Vagina (tissue), 2 donors: ENCODE results near the gene TSHZ3.

ENCODE experiments used
- POLR2AphosphoS5 ChIP-seq, 2 donors: sonication (generic); formaldehyde crosslinking; IDR thresholded peaks; one replicate each; pipeline ENCODE4 v1.9.0; 2017; ENCODE audit warnings: antibody characterized with exemption in 2 of 2, mild to moderate bottlenecking in 2 of 2, low read depth in 1 of 2; ENCODE audit not compliant: insufficient read depth in 1 of 2
- TF ChIP-seq, protein P1 (sequence below), 3 experiments: fragments of 450-650 bp in 2 of 3; fragments of 200-600 bp in 1 of 3; sonication (generic) in 1 of 3; IDR thresholded peaks; one replicate each; pipeline ENCODE4 v1.5.1; 2017 to 2019; ENCODE audit warnings: antibody characterized with exemption in 3 of 3, mild to moderate bottlenecking in 2 of 3, moderate library complexity in 2 of 3

GRCh38 chr19:31272583-31273106 lies 76.6 kb downstream of the TSHZ3 start:
- TF ChIP-seq, protein P1, sequence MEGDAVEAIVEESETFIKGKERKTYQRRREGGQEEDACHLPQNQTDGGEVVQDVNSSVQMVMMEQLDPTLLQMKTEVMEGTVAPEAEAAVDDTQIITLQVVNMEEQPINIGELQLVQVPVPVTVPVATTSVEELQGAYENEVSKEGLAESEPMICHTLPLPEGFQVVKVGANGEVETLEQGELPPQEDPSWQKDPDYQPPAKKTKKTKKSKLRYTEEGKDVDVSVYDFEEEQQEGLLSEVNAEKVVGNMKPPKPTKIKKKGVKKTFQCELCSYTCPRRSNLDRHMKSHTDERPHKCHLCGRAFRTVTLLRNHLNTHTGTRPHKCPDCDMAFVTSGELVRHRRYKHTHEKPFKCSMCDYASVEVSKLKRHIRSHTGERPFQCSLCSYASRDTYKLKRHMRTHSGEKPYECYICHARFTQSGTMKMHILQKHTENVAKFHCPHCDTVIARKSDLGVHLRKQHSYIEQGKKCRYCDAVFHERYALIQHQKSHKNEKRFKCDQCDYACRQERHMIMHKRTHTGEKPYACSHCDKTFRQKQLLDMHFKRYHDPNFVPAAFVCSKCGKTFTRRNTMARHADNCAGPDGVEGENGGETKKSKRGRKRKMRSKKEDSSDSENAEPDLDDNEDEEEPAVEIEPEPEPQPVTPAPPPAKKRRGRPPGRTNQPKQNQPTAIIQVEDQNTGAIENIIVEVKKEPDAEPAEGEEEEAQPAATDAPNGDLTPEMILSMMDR (IDR thresholded peaks at IDR 0.05), result no peak
- no peak for TF ChIP-seq POLR2AphosphoS5 (IDR thresholded peaks at IDR 0.05; ENCODE audit: insufficient read depth in 1 of 2, low read depth in 1 of 2)
